GM21367 (cell line): ENCODE results near the gene WT1.
"Not testable (repeated sequence)": the region's sequence is repeated elsewhere in the genome, so short reads cannot be mapped to it uniquely, and the experiment has no call there.

Experiments used
- ATAC-seq: cut with Tn5 transposase; IDR thresholded peaks from one replicate; pipeline ENCODE4 v1.9.1; 2021; ENCODE audit not compliant: unreplicated experiment

Gene WT1

DNA sequence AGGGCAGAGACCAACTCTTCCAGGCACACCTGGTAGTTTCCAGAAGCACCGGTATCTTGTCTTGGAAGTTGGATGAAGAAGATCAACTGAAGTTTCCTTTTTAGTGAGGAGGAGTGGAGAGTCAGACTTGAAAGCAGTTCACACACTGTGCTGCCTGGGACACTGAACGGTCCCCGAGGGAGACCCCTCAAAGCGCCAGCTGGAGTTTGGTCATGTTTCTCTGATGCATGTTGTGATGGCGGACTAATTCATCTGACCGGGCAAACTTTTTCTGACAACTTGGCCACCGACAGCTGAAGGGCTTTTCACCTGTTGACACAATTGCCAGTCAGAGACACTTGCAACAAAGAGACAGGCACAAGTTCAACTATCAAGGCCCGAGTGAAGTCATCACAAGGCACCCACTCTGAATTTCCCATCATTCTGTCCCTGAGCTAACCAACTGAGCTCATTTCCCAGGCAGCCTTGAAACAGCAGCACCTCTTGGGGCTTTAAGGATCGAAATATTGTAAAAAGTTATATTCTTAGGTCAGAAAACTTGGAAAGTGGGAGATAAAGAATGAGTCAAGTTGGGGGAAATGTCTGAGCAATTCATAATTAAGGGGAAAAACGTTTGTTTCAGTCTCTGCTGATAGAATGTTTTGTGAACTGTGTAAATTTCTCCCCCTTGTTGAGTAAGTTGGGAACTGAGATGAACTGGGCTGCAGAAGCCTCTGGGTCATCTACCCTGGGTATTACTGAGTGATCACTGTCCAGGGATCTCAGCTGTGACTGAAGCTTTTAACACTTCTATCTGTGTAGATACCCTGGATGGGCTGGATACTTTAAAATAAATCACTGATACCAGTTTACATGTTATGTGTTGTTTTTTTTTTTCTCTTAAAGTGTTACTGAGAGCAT is 46.2 kb downstream of the WT1 start:
- ATAC-seq: no peak

DNA sequence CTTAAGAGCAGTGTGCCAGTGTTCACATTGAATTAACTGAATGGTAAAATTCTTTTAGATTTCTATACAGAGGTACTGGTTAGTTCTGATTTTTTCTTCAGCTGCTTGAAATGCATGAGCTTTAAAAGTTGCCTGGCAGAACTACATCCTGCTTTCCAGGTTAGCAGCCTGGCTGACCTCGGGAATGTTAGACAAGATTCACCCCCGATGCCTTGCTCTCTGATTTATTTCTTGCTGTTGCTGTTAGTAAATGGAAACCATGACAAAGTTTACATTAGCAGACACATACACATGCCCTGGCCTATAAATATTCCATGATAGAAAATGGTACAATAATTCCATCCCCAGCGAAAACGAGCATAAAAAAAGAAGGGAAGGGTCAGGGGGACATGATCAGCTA is 47.0 kb downstream of the WT1 start:
- no peak for ATAC-seq

DNA sequence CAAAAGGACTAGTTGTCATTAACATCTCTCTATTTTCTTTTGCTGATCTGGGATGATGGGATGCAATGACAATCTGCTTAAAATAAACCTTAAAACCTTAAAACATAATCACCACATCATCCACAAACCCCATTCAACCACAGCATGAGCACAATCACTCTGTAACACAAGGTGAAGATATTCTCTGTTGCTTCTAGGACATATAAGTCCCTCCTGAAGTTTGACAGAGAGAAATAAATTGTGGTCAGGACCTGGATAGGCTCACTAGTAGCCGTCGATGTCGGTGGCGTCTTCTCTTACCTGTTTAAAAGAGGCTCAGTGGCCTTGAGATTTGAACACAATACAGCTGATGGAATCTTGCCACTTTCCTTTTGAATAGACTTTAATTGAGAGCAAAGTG is 47.9 kb downstream of the WT1 start:
- no peak for ATAC-seq

DNA sequence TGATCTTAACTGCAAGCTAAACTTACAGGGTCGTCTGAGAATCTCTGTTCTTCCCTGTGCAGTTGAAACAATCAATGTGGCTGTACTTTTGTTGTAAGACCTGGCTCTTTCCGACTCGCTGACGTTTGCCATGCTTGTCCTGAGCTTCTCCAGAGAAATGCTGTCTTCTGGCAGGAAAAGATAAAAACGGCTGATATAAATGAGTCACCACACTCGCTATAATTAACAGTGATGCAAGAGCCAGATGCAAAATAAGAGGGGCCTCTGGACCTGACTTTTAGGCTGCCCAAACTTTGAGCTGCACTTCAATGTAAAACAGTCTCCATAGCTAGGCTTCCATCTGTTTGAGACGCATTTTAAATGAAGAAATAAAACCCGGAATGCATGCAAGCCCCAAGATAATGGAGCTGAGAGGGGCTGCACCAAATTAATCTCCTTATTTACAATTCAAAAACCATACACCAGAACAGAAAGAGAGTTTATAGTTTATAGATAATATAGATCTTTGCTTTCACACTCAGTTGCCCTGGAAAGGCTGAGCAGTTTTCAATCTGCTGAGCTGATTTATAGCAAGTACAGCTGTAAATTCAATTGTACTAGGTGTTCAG is 48.5 kb downstream of the WT1 start:
- no peak for ATAC-seq

DNA sequence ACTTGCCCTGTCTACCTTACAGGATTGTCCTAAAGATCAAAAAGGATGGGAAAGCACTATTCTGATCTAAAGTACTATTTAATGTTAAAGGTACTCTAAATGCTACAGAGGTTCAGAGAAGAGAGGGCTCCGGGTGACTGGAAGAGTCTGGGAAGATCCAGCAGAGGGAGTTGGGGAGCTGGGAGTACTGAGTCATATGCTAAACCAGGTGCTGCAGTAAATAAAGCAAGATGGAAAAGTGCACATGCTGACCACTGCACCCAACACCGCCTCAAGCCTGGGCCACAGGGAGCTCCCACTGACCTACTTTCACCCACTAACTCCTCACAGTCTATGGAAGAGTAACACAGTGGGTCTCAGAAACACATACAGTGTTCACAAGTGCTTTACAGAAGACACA is 49.3 kb downstream of the WT1 start:
- no peak for ATAC-seq

DNA sequence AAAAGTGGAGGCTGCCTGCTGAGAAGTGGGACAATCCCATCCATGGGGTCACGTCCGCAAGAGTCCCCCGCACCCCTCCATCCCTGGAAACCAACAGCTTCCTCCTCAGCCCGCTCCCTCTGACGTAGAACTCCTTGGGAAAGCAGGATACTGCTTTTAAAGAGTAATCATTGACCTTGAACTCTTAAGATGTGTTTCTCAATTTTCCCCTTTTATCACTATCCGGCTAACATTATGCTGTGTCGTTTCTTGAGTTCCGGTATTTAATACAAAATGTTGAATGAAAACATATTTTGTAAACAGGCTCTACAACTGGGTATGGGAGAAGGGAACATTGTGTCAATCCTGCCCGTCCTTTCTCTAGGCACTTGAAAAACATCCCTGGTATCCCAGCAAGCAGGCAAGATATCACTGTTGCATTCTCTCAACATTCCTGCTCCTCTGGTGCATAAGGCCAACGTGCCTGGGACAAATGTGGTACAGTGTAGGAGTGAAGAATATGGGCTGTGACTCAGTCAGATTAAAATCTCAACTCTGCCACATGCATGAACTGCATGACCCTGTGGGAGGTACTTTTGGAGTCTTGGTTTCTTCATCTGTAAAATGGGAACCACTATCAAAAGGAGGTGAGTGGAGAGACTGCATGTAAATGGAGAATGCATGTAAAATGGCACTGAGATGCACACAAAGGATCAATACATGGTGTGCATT is 52.8 kb downstream of the WT1 start:
- ATAC-seq: no peak

DNA sequence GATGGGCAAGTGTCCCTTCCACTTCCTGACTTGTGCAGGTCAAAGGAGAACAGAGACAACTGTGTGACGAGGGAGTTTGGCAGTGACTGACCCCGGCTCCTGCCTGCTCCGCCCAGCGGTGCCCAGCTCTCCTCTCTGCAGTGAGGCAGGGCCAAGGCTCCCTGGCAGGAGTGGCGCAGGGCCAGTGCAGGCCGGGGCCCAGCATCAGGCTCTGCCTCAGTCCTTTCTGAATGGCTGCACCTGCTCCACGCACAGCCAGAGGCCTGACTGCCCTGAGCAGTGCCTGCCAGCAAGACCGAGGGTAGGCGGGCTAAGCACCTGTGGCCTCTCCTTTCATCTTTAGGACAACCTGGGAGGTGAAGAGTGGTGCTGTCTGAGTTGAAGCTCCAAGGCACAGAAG is 54.2 kb downstream of the WT1 start:
- no peak for ATAC-seq

DNA sequence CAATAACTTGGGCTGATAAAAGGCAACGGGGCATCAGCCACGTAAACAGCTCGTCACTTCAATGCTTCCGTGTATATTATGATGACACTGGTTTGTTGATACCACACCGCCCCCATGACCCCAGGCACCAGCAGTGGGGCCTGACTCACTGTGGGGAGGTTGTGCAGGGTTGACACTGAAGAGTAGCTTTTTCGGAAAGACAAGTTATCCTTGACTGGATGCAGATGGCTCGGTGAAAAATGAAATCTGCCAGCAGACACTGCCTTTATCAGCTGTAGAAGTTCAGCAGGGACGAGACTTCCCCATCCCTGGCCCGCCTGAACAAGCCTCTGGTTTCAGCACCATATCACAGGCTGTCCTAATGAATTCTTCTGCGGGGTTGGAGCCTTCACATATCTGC is 55.6 kb downstream of the WT1 start:
- ATAC-seq: no peak

DNA sequence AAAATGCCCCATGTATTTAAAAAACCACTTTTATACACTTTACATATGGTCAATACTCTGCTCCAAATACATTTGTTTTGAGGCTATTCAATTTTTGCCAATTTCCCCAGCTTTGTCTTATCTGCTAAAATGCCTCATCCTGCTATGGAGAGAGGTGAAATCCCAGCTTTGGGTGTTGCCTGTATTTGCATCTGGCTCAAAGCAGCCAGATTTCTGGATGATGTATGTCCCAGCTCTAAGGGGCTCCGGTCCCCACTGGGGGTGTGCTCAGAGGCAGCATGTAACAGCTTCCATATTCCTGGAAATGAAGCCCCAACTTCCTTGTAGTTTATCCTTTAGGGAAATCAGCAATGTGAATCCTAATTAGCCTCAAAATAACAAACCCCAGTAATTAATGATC is 59.5 kb downstream of the WT1 start:
- no peak for ATAC-seq

DNA sequence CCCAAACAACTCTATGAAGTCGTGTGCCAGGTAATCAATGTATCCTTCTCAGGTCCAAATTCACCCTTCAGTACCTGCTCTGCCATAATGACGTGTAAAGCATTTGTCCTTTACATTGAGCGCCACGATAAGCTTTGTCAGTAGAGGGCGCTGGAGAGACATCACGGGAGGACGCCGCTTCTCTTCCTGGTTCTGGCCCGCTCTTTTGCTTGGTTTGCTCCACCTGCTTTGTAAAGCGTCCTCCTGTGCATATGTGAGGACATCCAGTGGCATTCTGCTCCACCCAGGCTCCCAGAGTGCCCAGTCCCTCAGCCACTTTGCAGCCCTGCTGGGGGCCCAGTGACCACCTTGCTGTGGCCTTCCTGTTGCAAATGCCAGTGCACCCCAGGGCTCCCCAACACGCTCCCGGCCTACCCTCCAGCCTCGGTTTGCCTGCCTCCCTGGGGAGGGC is 61.1 kb downstream of the WT1 start:
- peak; percentile 65 for ATAC-seq

DNA sequence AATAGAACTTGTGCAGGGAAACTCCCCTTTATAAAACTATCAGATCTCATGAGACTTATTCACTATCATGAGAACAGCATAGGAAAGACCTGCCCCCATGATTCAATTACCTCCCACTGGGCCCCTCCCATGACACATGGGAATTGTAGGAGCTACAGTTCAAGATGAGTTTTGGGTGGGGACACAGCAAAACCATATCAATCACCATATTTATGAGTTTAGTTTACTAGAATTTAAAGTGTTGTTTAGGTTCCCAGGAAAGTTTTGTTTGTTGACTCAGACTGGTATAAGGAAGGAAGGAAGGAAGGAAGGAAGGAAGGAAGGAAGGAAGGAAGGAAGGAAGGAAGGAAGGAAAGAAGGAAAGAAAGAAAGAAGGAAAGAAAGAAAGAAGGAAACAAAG is 65.4 kb downstream of the WT1 start:
- ATAC-seq: not testable (repeated sequence)

DNA sequence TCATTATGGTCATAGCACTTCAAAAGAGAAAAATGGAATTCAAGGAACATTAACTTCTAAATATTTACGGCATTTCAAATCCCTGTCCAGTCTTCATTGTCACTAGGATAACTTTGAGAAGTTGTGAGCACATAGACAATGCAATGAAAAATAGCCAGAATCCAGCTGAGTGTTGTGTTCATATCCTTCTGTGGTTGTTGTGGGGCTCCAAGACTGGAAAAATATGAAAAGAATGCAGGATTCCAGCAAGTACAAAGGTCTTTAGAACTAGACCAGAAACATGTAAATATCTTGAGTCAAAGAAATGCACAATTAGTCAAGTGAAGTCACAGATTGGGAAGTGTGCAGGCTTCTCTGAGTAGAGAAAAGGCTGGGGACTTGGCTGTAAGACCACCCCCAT is 68.7 kb downstream of the WT1 start:
- no peak for ATAC-seq

DNA sequence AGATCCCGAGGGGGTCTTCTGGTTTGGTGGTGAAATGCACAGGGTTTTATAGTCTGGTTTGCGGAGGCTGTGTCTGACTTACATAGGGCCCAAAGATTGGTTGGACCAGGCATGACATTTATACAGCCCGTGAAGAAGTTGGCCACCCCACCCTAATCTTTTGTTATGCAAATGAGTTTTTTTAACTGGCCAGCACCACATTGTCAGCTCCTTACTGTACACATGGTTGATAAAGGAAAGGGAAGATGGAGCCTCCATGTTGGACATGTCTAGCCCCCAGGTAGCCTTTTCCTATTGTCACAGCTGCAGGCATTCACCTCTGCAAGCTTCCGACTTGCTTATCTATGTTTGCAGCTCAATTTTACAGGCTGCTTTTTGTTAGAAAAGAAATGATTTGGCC is 70.1 kb downstream of the WT1 start:
- ATAC-seq: no peak

DNA sequence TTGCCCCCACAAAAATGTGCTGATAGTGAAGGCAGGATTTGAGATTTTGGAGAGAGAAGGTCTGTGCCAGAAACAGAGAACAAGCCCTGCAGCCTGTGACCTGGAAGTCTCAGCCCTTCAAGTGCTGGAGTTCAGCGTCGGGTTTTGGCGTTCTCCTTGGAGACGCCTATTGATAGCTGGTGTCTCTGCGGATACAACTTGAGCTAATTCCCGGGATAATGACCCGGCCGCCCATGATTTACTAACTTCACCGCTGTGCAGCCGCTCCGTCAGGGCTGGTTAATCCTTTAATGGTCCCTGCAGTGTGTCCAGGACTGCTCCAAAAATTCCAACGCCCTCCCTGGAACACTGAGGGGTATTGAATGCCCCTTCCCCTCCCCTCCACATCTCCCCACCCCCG is 76.6 kb downstream of the WT1 start:
- ATAC-seq: no peak

DNA sequence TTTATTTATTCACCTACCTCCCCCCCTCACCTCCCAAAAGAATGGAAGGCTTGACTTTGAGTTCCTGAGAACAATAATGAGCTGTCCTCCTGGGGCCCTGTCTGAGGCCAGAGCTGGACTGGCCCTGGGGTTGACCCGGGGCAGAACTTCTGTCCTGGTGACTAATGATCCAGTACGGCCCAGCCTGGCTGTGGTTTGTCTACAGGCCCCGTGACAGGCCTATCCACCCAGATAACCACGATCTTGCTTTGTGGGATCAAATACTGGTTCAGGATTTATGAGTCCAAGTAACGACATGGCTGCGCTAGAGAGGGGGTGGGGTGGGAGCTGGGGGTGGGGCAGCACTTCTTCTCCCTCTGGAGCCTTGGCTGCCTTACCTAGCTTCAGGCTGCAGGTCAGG is 81.5 kb downstream of the WT1 start:
- ATAC-seq: no peak

DNA sequence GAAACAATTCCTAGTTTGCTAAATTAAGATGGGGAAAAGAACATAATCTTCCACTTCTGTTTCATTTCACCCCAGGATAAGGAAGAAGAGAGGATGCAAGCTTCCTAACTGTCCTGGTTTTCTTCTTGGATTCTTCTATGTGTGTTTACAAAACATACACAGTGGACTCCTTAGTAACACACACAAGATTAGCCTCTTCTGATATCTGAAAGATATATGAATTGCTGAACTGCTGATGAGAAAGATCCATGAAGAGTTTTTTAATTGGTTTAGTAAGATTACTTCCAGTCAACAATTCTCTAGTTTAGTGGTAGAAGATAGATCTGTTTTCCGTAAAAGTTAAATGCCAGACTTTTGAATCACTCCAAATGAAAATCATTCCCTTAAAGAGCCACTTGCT is 86.8 kb downstream of the WT1 start:
- no peak for ATAC-seq

DNA sequence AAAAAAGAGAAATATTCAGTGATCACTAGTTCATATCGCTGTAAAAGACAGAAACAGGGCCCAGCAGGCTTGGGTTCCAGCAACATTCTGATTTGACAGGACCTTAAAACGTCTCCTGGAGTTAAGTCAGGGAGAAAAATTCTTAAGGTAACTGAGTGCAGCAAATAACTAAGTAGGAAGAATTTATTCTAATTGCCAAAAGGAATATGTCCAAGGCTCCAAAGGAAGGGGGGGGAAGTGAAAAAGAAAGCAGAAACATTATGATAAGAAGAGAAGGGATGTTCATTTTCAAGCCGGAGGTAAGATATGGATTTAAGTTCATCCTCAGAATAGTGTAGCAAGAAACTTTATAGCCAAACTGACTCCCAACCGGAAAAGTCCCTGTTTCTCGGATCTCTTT is 90.4 kb downstream of the WT1 start:
- ATAC-seq: no peak

DNA sequence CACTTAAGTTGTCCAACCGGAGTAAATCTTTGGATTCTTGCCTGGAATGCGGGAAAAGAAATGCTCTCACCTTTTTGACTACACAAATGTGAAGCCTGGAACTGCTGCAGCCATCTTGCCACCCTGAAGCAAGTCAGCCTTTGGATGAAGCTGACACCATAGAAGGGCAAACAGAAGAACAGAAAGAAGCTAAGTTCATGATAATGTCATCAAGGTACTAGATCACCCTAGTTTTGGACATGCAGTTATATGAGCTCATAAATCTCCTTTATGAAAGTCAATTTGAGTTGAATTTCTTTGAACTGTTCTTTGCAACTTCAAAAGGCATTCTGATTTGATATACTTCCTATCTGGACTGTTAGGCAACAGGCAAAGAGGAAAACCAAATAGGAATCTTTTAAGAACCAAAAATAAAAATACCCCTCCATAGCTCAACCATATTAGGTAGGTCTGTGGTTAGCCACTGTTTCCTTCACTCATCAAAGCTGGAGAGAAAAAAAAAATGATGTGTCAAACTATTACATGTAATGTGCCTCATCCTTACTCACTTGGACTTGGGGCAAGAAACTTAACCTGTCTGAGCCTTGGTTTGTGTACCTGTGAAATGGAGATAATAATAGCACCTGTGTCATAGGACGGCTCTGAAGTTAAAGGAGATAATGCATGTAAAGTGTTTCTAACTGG is 91.9 kb downstream of the WT1 start:
- ATAC-seq: no peak

DNA sequence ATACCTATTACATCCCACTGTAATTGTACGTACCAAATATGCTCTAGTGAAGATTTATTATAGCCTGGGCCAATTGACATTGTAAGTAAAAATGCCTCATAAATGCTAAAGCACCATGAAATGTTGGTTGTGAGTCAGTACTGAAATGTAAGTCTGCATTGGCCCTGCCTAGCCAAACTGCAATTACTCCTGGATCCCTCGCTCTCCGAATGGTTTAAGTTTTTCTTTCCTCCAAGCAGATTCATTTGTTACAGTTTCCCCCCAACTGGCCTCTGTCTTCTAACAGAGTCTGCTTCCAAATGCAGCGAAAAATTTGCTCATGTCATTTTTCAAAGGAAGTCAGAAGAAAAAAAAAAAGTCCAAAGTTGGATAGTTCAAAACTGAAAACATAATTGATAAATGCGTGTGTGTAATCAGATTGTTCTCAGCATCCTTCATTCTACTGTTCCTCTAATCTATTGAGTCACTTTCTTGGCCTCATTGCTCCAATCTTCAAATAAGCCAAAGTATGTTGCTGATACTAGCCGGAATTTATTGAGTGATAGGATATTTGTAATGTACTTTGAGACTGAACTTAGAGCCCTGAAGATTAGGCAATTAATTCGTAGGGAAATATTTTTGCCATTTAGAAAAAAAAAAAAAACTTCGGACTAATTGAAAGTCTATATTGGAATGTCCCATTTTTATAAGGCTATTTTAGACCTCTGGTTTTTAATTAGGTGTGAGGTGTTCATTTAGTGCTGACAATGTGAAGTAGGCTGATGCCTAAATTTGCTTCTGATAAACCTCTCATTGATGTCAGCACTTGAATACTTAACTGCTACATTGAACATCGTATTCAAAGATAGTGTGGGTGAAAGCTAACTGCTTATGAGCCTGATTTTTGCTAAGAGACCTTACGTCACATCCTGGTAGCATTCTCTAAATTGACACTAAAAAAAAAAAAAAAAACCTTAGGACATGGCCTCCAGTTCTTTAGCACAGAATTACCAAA is 93.4 kb downstream of the WT1 start:
- ATAC-seq: no peak

DNA sequence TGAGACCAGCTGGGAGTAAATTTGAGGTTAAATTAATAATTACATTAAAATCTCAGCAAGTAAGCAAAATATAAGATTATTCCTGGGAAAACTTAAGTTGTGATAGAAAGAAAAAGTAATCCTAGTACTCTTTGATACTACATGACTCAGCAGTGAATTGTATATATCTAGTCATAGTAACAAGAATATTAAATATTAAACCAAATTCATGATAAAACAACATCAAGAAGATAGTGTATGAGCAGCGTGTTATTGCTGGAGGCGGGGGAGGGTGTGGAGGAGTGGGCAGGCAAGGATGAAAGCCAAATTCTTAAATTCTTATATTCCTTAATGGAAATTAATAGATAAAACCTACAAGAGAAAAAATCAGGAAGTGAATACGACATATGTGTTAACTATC is 95.2 kb downstream of the WT1 start:
- no peak for ATAC-seq
